Endothelial cell (in vitro differentiated cells): Measurements from ENCODE around the gene S100A12. TPM values are rescaled to one million over a fixed set of nuclear protein-coding genes. Genes with fewer than 3 reads are reported as not detected.

ENCODE experiments used
- DNase-seq: peaks from one replicate; pipeline ENCODE4 v3.0.0; 2021; ENCODE audit warnings: low spot score
- H3K27ac Mint-ChIP-seq: one replicate; pipeline ENCODE4 v1.8.0; 2021; ENCODE audit warnings: mixed read lengths, inconsistent platforms; ENCODE audit not compliant: unreplicated experiment
- H3K27me3 Mint-ChIP-seq: one replicate; pipeline ENCODE4 v1.8.0; 2021; ENCODE audit warnings: mild to moderate bottlenecking, moderate library complexity, mixed read lengths, inconsistent platforms; ENCODE audit not compliant: unreplicated experiment
- H3K36me3 Mint-ChIP-seq: one replicate; pipeline ENCODE4 v1.8.0; 2021; ENCODE audit warnings: mild to moderate bottlenecking, low read depth, mixed read lengths, inconsistent platforms; ENCODE audit not compliant: unreplicated experiment
- H3K4me1 Mint-ChIP-seq: one replicate; pipeline ENCODE4 v1.8.0; 2021; ENCODE audit warnings: mild to moderate bottlenecking, mixed read lengths, inconsistent platforms; ENCODE audit not compliant: unreplicated experiment
- H3K4me3 Mint-ChIP-seq: one replicate; pipeline ENCODE4 v1.8.0; 2021; ENCODE audit warnings: mild to moderate bottlenecking, mixed read lengths, inconsistent platforms; ENCODE audit not compliant: unreplicated experiment
- H3K9me3 Mint-ChIP-seq: one replicate; pipeline ENCODE4 v1.8.0; 2021; ENCODE audit warnings: mixed read lengths, inconsistent platforms; ENCODE audit not compliant: unreplicated experiment
- CTCF ChIP-seq: fragments of 200-600 bp; sonication (generic); IDR thresholded peaks from one replicate; pipeline ENCODE4 v1.5.0; 2021; ENCODE audit warnings: antibody characterized with exemption; ENCODE audit not compliant: unreplicated experiment
- total RNA-seq: library from RNA; stranded (reverse); fragmentation: NEBNext Ultra II Directional; extraction: Animal tissue kit (Norgen Biotek cat#: 25700); gene quantifications from one replicate; pipeline ENCODE4 v1.2.1, GENCODE V29; 2021; ENCODE audit not compliant: unreplicated experiment

S100A12 gene
- total RNA-seq, 1 donor from 2014 or later, result not detected

DNA sequence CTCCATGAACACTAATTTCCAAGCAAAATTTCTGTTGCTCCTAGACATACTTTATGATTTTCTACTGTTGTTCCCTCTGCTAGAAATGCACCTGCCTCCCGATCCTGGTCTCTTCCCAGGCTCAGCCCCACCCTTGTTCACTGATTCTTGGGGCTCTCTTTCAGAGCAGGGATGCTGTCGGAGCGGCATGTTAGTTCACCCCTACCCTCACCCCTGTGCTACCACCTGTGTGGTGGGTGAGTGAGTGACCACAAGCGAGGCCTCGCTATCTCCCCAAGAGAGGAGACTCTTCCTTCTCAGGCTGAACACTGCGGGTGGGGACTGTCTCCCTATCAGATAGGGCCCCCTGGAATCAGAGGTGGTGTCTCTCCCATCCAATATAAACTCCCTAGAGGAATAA, 20.4 kb upstream of the S100A12 start:
- Mint-ChIP-seq H3K27ac (no peak overlapping the region), H3K4me1 (no peaks in the 10 kb centered on the region), H3K36me3 (no peaks in the 10 kb centered on the region), H3K9me3 (no peaks in the 10 kb centered on the region), H3K27me3 (peaks cover 4% of the 10 kb centered on the region), H3K4me3 (no peak overlapping the region)
- no peak for DNase-seq
- no peak for TF ChIP-seq CTCF

- TF ChIP-seq CTCF, result no peak
- Mint-ChIP-seq H3K4me3 (no peak overlapping the region), H3K27ac (no peak overlapping the region), H3K9me3 (no peaks in the 10 kb centered on the region), H3K27me3 (peaks cover 4% of the 10 kb centered on the region), H3K36me3 (no peaks in the 10 kb centered on the region), H3K4me1 (no peaks in the 10 kb centered on the region)
- no peak for DNase-seq
Observed at GRCh38 chr1:153395136-153395685, 19.8 kb upstream of the S100A12 start.

GRCh38 chr1:153394391-153394790, 19.0 kb upstream of the S100A12 start:
- H3K27me3 Mint-ChIP-seq, result peaks cover 2% of the 10 kb centered on the region

DNA sequence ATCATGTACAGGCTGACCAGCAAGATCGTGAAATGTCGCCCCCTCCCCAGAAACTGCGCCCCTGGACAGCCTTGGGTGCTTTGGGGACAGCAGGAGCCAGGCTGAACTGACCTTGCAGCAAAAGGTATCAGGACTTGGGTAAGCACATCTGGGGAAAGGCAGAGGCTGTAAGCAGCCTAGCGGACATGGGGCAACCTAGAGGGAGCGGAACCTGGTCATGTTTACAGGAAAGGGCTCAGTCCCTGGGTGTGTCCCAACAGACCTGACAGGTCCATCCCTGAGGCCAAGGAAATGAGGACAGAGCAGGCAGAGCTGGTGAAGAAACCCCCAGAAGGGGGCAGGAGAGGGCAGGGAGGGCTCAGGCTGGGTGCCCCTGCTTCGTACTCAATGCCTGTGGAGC, 18.5 kb upstream of the S100A12 start:
- no peaks in the 10 kb centered on the region for H3K9me3 Mint-ChIP-seq

More at GRCh38 chr1:153394391-153394790, 19.0 kb upstream of the S100A12 start:
- Mint-ChIP-seq H3K9me3 (no peaks in the 10 kb centered on the region), H3K4me3 (no peak overlapping the region), H3K4me1 (no peaks in the 10 kb centered on the region), H3K36me3 (no peaks in the 10 kb centered on the region), H3K27ac (no peak overlapping the region)
- DNase-seq, result no peak
- no peak for TF ChIP-seq CTCF

More for the DNA sequence above, 18.5 kb upstream of the S100A12 start:
- DNase-seq, result no peak
- no peak for TF ChIP-seq CTCF
- no peaks in the 10 kb centered on the region for H3K36me3 Mint-ChIP-seq
- peaks cover 1% of the 10 kb centered on the region for H3K27me3 Mint-ChIP-seq
- H3K4me3 Mint-ChIP-seq, result no peak overlapping the region
- H3K27ac Mint-ChIP-seq, result no peak overlapping the region
- H3K4me1 Mint-ChIP-seq, result no peaks in the 10 kb centered on the region
